Stimulated activated CD8-positive, alpha-beta memory T cell treated with anti-CD3 and anti-CD28 coated beads, Interleukin-4, amount 100 ng/mL, for 4 hours (primary cell): ENCODE results near the gene SUSD1.
"Not testable (repeated sequence)": the region's sequence is repeated elsewhere in the genome, so short reads cannot be mapped to it uniquely, and the experiment has no call there.

Experiments
- DNase-seq, 2 donors: peaks; one replicate each; pipeline ENCODE4 v3.0.0-alpha.2; 2020; ENCODE audit warnings: low read depth in 2 of 2, low spot score in 1 of 2

SUSD1 gene

GRCh38 chr9:112103405-112103804 lies 71.7 kb downstream of the SUSD1 start:
- DNase-seq: no peak

DNA sequence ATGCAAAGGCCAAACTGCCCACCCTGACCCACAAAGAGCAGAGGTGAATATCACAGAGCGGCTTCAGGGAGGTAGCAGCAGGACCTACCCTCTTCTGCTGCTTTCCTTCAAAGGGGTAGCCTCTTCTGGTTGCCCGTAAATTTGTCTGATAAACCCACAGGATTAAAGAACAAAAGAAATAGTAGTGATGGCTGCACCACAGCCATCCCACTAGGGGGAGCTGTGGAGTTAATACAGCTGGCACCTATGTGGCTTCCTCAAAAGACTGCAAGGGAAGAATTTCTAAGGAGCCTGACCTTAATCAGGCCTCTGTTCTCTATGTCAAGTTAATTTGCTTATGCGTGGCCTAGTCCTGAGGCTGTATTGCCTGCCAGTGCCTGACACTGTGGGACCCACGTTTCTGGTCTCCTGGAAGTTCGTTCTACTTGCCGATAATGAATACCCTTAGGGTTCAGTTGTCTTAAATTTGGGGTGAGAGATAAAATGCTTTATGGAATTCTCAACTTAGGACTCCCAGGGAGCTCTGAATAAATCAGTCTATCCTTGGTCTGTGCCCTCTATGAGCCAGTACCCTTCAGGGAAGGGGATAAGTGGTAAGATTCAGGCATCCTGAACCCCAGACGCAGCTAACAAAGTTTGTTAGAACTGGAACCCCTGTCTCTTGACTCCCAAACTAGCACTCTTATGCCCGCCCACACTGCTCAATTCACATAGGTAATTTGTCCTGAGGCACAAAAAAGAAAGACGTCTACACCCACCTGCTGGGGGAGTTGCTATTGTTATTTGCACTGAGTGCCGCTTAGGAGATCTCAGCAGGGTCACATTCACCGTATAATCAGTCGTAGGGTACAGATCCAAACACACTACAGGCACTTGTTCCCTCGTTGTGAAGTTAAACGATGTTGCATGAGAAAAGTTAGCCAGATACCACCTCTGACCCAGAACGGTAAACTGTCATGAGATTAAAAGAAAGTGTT lies 77.1 kb downstream of the SUSD1 start:
- DNase-seq: peak; percentile 7 to 39

GRCh38 chr9:112094948-112095681 lies 80.0 kb downstream of the SUSD1 start:
- DNase-seq: no peak

DNA sequence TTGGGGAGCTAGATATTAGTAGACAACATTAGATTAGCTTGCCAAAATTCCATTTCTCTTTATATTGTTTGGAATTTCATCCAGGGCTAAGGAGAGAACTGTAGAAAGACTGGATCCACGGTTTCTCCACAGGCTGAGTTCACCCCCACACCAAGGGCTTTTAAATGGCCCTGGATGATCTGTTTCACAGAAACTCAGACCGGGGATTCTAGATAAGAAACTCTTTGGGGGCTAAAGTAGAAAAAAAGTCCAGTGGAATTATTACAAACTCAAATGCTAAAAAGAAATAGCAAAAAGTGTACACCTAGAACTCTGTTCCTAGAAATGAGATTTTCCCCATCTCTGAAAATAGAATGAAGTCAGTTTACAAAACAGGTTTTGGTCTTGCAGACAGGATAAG lies 80.9 kb downstream of the SUSD1 start:
- no peak for DNase-seq

DNA sequence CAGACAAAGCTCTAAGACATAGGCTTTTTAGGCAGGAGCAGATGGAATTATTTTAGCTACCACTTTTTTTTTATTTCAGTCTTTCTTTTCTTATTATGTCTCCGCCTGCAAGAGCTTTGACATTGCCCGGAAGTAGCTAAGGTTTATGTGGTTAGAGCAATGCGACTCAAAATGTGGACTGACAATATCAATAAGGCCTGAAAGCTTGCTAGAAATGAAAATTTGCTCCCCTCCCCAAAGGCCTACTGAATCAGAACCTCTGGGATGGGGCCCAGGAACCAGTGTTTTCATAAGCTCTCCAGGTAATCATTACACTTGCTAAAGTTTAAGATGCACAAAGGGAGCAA lies 81.3 kb downstream of the SUSD1 start:
- no peak for DNase-seq

GRCh38 chr9:112093147-112093869 lies 81.8 kb downstream of the SUSD1 start:
- no peak for DNase-seq

GRCh38 chr9:112091810-112092209 lies 83.3 kb downstream of the SUSD1 start:
- DNase-seq: no peak

- DNase-seq: no peak
Observed at GRCh38 chr9:112087506-112087905, 87.6 kb downstream of the SUSD1 start.

GRCh38 chr9:112086627-112087026 lies 88.5 kb downstream of the SUSD1 start:
- DNase-seq: no peak

DNA sequence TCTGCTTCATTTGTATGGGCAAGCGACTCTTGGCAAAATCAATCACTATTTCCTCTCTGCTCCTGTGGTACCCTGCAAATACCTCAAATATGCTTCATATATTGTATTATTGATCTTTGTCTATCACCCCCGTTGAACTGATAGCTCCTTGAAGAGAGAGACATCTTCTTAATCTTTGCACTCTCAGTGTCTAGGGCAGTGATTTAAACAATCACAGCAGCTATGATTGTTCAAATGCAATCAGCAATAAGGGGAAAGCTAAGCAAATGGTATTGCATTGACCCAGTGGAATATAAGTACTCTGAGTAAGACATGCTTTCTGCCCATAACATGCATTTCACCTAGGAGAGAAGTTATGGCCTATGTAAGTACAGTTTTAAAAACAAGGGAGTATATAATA lies 90.2 kb downstream of the SUSD1 start:
- DNase-seq: no peak

DNA sequence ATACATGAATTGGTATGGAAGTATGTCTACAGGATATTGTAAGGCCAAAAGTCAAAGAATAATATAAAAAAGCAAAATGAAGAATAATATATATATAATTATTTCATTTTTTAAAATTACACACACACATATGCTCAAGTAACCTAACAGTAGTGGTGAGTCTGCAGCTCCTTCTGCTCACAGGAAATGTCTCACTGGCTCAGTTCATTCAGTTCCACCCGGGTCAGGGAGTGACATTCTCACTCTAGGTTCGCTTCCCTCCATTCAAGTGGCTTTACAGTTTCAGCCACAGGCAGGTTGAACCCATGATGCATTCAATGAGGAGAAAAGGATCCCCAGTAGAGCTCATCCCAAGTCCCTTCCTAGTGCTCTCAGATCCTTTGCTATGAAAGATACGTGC lies 90.8 kb downstream of the SUSD1 start:
- DNase-seq: no peak

- DNase-seq: no peak
Observed at GRCh38 chr9:112081918-112082729, 93.0 kb downstream of the SUSD1 start.

DNA sequence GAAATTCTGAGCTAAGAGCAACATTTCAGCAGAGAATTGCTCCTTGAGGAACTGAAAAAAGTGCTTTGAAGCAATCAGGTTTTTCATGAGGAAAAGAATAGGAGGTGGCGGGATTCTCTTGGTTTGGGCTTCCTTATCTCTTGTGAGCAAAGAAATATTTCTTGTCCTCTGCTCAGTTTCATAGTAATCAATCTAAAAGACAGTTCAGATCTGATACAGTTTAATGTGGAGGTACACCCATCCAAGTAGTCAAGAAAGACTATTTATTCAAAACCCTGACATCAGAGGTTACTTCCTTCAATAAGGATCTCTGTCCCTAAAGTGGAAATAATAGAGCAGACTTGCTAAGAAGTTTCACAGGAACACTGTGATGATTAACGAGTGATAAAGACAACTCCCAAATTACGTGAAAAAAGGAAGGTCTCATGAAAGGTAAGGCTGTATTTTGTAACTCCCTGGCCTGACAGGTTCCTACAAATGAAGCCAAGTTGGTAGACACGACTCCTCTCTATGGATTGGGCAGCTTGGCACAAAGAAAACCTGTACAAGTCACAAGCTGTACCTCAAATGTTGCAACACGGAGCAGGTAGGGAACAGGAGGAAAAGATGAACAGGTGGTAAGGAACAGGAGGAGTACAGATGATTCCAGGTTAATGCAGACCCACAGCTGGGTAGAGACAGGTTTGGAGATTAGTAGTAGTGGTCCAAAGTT lies 94.1 kb downstream of the SUSD1 start:
- no peak for DNase-seq

- no peak for DNase-seq
Observed at GRCh38 chr9:112078432-112078831, 96.7 kb downstream of the SUSD1 start.

DNA sequence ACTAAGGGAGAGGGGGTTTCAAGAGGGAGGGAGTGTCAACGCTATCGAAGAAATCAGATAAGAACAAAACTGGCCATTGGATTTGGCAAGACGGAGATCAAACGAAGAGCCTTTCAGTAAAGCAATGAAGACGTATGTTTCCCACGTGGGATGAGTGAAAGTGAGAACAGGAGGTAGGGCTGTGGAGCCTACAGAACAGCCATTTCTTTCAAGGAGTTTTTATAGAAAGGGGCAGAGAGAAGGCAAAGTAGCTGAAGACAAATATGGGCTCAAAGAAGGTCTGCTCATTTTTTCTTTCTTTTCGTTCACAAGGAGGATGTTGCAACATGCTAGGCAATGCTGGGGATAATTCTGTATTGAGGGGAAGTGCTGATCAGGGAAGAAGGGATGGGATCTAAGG lies 98.3 kb downstream of the SUSD1 start:
- DNase-seq: no peak

DNA sequence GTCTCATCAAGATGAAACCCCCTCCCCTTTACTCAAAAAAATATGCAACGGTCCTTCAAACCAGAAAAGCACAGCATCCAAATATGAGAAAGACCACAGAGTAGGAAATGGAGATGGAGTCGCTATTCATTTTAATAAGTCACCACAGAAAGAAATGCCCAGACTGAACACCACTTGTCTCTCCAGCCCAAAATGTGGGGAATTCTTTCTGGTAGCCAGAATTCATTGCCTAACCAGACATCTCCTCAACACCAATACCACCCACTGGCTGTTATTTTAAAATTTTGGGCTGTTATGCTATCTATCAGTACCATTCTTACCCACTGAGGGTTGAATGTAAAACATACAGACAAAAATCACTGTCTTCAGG lies 100.1 kb downstream of the SUSD1 start:
- DNase-seq: no peak

DNA sequence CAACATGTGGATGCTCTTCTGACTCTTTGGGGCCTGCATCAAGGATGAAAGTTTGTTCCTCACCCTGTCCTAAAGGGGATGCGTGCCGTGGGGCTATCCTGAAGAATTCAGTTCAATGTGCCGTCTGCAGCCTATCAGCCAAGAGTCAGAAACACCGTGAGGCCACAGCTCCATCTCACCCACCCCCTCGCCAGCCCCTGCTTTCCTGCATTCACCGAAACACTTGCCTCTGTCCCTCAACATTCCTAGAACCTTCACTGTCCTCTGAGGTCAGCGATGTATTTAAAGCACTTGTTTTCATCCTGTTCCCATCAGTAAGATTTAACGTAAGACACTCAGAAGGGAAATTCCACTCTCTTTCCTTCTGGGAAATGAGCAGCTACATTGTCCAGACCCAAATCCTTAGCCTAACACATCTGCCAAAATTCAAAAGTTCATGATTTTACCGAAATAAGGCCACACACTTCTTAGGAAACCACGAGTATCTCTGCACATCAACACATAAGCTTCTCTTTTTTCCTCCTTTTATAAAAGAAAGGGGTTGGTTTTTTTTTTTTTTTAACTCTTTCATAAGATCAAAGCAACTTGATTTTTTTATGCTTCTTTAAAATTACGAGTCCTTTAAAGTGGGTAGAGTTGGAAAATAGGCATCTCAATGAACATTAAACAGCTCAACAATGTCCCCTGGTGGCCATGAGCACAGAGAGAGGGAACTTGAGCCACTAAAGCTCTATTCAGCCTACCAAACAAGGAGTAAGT lies 100.7 kb downstream of the SUSD1 start:
- DNase-seq: peak; percentile 35 to 52

DNA sequence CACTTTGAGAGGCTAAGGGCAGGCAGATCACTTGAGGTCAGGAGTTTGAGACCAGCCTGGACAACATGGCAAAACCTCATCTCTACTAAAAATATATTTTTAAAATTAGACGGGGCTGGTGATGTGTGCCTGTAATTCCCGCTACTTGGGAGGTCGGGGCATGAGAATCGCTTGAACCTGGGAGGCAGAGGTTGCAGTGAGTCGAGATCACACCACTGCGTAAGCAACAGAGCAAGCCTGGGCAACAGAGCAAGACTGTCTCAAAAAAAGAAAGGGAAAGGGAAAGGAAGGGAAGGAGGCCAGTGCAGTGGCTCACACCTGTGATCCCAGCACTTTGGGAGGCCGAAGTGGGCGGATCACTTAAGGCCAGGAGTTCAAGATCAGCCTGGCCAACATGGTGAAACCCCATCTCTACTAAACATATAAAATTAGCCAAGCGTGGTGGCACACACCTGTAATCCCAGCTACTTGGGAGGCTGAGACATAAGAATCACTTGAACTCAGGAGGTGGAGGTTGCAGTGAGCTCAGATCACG lies 101.4 kb downstream of the SUSD1 start:
- not testable (repeated sequence) for DNase-seq
